GM19025 (cell line): Measurements from ENCODE around the gene GLT6D1.
"Not testable (repeated sequence)": the region's sequence is repeated elsewhere in the genome, so short reads cannot be mapped to it uniquely, and the experiment has no call there.

Source experiments
- ATAC-seq: cut with Tn5 transposase; IDR thresholded peaks from one replicate; pipeline ENCODE4 v1.9.1; 2021; ENCODE audit warnings: mild to moderate bottlenecking, low read depth, moderate library complexity; ENCODE audit not compliant: unreplicated experiment

Gene GLT6D1

GRCh38 chr9:135639196-135639595 lies at the start of gene GLT6D1:
Gene GLT6D1 (minus strand): TSS chr9:135639540. CDS start chr9:135639187, 353 bp downstream.
- ATAC-seq: no peak

DNA sequence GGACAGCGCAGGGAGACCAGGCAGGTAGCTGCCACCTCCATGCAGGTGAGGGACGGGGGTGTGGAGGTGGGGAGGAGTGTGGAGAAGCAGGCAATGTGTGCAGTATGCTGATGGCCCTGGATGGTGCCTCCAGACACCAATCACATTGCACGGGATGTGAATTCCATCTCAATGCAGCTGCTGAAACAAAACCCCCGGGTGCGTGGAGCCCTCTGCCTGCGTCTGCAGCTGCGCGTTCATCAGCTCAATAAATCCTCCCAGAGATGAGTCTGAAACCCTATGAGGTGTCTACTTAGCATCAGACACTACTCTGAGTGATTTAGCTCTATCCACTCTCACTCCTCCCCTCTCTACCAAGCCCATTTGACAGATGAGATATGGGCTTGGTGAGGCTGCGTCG lies 49.7 kb upstream of the GLT6D1 start:
- ATAC-seq: no peak

GRCh38 chr9:135687216-135687615 lies 47.9 kb upstream of the GLT6D1 start:
- ATAC-seq: no peak

DNA sequence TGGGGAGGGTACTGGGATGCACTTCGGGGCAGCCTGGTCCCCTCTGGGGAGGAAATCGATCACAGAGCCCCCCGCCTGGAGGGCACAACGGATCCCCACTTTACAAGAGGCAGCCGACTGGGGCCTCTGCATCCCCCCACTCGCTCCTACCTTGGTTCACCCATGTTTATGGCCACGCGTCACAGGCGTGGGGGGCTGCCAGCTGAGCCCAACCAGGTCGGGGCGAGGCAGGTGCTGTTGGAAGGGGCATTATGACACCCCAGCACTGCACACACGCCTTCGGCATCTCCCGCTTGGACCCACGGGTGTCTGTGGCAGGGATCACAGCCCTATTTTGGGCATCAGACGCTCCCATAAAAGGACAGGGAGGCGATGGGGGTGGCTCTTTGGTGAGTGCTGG lies 45.4 kb upstream of the GLT6D1 start:
- ATAC-seq: no peak

DNA sequence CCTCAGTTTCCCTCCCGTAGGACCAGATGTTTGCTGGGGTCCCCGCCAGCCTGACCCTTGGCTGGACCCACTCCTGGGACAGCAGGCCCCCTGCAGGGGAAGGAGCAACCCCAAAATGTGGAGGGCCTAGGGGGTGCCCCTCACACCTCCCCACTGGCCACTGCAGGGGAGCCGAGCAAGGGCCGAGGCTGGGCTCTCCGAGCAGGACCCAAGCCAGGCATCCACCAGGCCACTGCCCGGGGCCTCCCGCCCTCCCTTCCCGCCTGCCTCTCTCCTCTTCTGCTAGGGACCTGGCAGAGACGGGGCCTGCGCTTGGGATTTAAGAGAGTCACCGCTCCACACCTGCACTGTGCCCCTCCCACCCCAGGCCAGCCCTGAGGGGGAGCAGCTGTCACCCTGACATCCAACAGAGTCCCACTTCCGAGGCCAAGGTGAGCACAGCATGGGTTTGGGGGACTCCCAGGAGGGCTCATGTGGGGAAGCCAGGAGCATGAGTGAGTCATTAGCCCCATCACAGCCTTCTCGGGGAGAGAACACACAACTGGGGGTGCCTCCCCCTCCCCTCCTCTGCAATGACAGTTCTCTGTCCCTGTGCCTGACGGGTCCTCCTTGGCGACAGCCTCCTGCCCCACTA lies 44.2 kb upstream of the GLT6D1 start:
- no peak for ATAC-seq

- no peak for ATAC-seq
Measured at GRCh38 chr9:135681161-135681560, 41.8 kb upstream of the GLT6D1 start.

GRCh38 chr9:135680056-135680455 lies 40.7 kb upstream of the GLT6D1 start:
- no peak for ATAC-seq

- ATAC-seq: no peak
Measured at GRCh38 chr9:135678236-135679017, 39.1 kb upstream of the GLT6D1 start.

- no peak for ATAC-seq
Measured at GRCh38 chr9:135677641-135678168, 38.4 kb upstream of the GLT6D1 start.

- ATAC-seq: no peak
Measured at GRCh38 chr9:135676891-135677290, 37.6 kb upstream of the GLT6D1 start.

GRCh38 chr9:135674977-135675376 lies 35.6 kb upstream of the GLT6D1 start:
- no peak for ATAC-seq

DNA sequence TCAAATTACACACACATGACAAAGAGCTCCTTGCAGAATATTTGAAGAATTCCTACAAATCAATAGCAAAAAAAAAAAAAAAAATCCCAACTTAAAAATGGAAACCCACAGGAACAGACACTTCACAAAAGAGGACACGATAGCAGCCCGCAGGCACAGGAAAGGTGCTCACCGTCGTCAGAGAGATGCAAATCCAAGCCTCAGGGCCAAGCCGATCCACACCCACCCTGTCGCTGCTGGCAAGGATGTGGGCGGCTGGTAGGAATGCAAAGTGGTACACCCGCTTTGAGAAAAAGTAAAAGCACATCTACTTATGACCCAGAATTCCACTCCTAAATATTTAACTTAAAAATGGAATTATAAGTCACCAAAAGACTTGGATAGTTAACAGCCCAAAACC lies 34.6 kb upstream of the GLT6D1 start:
- no peak for ATAC-seq

- ATAC-seq: not testable (repeated sequence)
Measured at GRCh38 chr9:135672786-135673185, 33.4 kb upstream of the GLT6D1 start.

GRCh38 chr9:135671591-135672041 lies 32.3 kb upstream of the GLT6D1 start:
- no peak for ATAC-seq

- no peak for ATAC-seq
Measured at GRCh38 chr9:135670721-135671590, 31.6 kb upstream of the GLT6D1 start.

DNA sequence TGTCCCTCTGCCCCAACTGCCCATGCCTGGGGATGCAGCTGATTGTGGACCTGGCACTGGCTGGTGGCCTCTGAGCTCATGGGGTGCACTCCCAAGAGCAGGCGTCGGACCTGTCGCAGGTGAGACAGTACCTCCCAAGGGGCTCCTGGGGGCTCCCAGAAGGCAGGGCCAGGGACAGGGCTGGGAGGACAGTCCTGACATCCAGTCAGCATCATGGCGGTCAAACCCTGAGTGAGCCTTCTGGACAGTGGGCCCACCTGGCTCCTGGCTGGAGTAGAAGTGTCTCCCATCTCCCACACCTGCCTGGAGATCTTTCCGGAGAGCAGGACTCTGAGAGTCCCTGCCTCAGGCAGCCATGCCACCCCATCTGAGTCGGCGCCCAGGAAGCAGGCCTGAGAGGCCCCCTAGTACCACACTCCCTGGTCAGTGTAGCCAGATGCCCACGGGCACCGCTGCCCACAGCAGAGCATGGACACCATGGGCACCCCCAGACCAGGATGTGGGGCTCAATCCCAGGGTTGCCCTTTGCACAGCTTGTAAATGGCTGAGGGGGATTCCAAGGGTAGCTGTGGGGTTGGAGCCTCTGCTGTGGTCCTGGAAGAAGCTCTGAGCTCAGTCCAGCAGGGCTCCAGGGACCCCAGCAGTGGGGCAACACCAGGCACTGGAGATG lies 30.4 kb upstream of the GLT6D1 start:
- no peak for ATAC-seq

DNA sequence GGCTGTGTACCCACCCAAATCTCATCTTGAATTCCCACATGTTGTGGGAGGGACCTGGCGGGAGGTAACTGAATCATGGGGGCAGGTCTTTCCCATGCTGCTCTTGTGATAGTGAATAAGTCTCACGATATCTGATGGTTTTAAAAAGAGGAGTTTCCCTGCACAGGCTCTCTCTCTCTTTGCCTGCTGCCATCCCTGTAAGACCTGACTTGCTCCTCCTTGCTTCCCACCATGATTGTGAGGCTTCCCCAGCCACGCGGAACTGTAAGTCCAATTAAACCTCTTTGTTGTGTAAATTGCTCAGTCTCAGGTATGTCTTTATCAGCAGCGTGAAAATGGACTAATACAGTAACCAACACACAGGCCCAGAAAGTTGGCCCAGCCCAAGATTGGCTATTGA lies 29.7 kb upstream of the GLT6D1 start:
- ATAC-seq: not testable (repeated sequence)

- no peak for ATAC-seq
Measured at GRCh38 chr9:135667463-135668001, 28.2 kb upstream of the GLT6D1 start.

DNA sequence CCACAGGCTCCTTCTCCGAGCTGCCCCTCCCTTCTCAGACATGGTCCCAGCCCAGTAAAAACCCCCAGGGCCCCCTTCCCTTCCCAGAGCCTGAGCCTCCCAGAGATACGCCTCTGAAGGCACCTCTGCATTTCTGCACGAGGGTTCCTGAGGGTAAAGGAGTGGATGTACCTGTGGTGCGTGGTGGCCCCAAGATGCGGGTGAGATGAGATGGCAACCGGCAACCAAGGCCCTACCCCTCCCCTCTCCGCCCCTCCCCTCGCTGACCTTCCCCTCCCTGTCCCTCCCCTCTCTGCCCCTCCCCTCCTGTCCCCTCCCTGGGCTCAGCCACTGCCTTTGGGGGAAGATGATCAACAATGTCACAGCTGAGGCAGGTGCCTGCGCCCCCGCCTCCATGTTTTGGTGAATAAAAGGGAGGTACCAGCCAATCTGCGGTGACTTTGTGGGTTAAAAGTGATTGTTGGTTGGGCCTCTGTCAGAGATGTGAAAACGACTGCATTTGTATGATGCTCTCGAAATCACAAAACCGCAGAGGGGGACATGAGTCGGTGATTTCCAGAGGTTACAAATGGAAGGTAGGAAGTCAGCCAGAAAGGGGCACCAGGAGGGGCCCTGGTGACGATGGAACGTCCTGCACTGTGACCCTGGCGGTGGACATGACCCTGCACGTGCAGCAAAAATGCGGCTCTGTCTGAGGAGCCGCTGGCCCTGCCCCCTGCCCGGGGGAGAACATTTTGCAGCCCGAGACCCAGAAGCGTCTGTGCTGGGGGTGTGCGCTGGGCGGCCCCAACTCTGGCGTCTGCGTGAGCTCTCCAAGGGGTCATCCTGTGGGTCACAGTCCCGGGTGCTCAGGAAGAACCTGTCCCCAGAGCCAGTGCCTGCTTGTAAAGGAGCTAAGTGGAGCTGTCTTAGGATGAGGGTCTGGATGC lies 27.5 kb upstream of the GLT6D1 start:
- ATAC-seq: no peak
